HEK293T (cell line): ENCODE results near the gene ZNF780B.

Experiments used
- BHLHE40 ChIP-seq: fragments of 450-650 bp; IDR thresholded peaks from 2 replicates; pipeline ENCODE4 v1.6.1; 2016; ENCODE audit warnings: mild to moderate bottlenecking, moderate library complexity, borderline replicate concordance
- ELF4 ChIP-seq: fragments of 450-650 bp; IDR thresholded peaks from 2 replicates; pipeline ENCODE4 v1.6.1; 2017; ENCODE audit warnings: antibody characterized with exemption
- FOXK2 ChIP-seq: fragments of 450-650 bp; IDR thresholded peaks from 2 replicates; pipeline ENCODE4 v1.6.1; 2016; ENCODE audit warnings: mild to moderate bottlenecking
- FOXM1 ChIP-seq: fragments of 450-650 bp; IDR thresholded peaks from 2 replicates; pipeline ENCODE4 v1.6.1; 2017; ENCODE audit warnings: mild to moderate bottlenecking, borderline replicate concordance
- HDGF ChIP-seq: fragments of 450-650 bp; IDR thresholded peaks from 2 replicates; pipeline ENCODE4 v1.6.1; 2017; ENCODE audit warnings: antibody characterized with exemption, borderline replicate concordance
- LEF1 ChIP-seq: fragments of 450-650 bp; IDR thresholded peaks from 2 replicates; pipeline ENCODE4 v1.6.1; 2017; ENCODE audit warnings: mild to moderate bottlenecking, borderline replicate concordance
- SP1 ChIP-seq: fragments of 450-650 bp; IDR thresholded peaks from 2 replicates; pipeline ENCODE4 v1.6.1; 2017
- SUZ12 ChIP-seq: fragments of 450-650 bp; IDR thresholded peaks from 2 replicates; pipeline ENCODE4 v1.6.1; 2016; ENCODE audit warnings: mild to moderate bottlenecking
- TARDBP ChIP-seq: fragments of 450-650 bp; IDR thresholded peaks from 2 replicates; pipeline ENCODE4 v1.6.1; 2016
- ZNF384 ChIP-seq: fragments of 450-650 bp; IDR thresholded peaks from 2 replicates; pipeline ENCODE4 v1.6.1; 2016

DNA sequence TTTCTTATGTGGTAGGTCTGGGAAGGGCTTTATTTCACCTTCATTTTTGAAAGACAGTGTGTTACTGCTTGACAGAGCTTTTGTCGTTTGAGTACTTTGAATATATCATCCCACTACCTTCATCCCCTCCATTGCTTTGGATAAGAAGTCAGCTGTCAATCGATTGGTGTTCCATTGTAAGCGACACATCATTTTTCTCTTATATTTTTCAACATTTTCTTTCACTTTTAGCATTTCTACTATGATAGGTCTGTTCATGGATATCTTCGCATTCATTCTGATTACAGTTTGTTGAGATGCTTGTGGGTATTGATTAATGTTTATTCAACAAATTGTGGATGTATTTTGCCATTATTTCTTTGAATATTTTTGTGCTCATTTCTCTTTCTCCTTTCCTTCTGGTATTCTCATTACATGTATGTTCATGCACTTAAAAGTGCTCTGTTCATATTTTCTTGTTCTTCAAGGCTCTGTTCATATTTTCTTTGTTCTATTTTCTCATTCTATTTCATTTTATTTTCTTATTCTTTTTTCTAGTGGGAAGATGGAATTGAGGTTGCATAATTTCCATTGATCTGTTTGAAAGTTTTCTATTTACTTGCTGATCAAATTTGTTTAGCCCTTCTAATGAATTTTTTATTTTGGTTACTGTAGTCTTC is 30.0 kb downstream of the ZNF780B start:
- TF ChIP-seq ELF4 (no peak), HDGF (no peak), SUZ12 (no peak), SP1 (no peak), TARDBP (no peak), LEF1 (no peak), ZNF384 (no peak), BHLHE40 (no peak), FOXM1 (no peak), FOXK2 (no peak)
